AG20443 (cell line): ENCODE measurements around the gene FRAS1.

ENCODE experiments used
- DNase-seq: peaks from one replicate; pipeline ENCODE4 v3.0.0; 2012; ENCODE audit warnings: low spot score, mixed read lengths

FRAS1 gene

DNA sequence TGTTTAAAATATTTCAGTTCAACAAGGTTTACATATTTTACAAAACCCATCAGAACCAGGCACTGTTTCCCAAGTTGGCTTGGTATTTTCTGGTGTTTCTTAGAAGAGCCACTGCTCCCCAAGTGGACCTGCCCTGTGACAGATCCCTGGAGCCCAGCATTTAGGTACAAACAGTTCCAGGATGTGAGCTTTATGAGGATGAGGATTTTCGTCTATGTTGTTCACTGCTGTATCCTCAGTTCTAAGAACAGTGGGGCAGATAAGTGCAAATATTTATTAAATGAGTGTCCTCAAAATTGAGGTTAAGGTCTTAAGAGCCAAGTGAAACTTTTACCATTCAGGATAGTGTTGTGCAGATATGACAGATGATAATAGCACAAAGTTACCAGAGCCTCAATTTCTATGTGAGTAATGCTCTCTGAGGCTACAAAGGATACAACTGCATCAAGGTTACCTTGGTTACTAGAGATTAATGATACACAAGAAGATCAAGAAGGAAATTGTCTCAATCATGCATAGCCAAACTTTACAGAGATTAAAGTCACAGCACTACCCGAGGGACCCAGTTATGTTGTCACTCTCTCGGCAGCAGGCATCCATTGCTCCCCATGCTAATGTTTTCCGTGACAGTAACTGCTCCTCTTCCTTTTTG lies 531.9 kb downstream of the FRAS1 start:
- no peak for DNase-seq

DNA sequence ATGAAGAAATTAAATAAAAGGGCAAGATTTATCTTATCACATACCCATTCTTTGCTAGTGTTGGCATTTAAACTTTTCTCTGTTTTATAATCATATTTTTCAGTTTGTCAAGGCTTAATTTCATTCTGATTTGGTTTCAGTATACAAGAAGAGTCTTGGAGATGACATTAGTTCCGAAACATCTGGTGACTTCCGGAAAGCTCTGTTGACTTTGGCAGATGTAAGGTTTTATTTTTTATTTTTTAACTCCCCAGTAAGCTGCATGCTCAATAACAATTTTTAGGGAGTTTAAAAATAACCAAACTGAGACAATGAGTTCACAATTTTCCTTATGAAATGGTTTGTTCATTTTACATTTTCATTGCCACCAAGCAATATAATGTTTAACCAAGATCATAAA lies 534.3 kb downstream of the FRAS1 start:
- DNase-seq = no peak

DNA sequence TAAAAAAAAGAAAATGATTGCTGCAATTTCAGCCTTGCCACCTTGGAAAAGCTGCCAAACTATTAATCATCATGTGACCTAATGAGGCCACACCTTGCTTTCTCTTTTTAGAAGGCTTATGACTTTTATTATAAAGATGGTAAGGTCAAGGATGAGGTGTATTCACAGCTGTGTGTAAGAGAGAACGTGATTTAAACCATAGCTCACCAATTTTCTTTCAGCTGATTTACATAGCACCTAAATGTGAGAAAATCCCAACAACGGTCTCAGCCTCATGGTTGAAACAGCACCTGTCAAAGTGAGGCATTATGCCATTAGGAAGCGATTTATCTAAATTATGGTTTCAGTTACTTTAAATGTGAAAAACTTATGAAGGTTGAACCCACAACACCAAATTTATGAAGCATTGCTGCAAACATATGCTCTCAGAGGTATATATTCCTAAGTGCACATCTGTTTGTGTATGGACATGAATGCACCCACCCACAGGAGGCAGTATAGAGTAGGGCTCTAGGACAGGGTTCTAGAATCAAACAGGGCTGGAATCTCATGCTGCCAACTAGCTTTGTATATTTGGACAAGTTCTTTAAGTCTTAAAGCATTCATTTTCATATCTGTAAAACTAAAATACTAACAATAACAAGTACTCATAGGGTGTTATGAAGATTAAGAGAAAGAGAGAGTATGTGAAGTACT lies 535.1 kb downstream of the FRAS1 start:
- no peak for DNase-seq
